Adipose tissue (tissue), 3 donors: ENCODE results near the gene MAMLD1. TPM values are rescaled to one million over a fixed set of nuclear protein-coding genes. Genes with fewer than 3 reads are reported as not detected.

Source experiments
- H3K27ac ChIP-seq: one replicate; pipeline ENCODE4 v1.5.1; 2013; ENCODE audit warnings: low read depth, low read length
- WGBS, 3 donors: extraction: QIAGEN DNeasy Blood & Tissue Kit; methylation state at CpG; one replicate each; pipeline ENCODE4 v1.1.7; 2013; 5-methylcytosine and 5-hydroxymethylcytosine counted together
- polyA plus RNA-seq, 3 donors: library from polyadenylated mRNA; stranded (reverse); fragments of 200-250 nt; gene quantifications; one replicate each; pipeline ENCODE4 v1.2.3, GENCODE V29; 2013
- donor health status: healthy with polysubstance abuse.
- donor health status: Bipolar disorder and iron deficiency.
- donor health status: healthy.

The MAMLD1 gene
- polyA plus RNA-seq, 3 donors = 2.8 to 10.0 (median 4.8) TPM

GRCh38 chrX:150347471-150347870 is 15.6 kb upstream of the MAMLD1 start:
- no peak overlapping the region for H3K27ac ChIP-seq
- WGBS, 3 donors = 68 to 86% (median 85%) methylated on average over 2 of the region's 2 CpGs

GRCh38 chrX:150348365-150348764 is 14.8 kb upstream of the MAMLD1 start:
- no peak overlapping the region for H3K27ac ChIP-seq
- WGBS, 3 donors = 35 to 55% (median 48%) methylated on average over 3 to 4 of the region's 4 CpGs

GRCh38 chrX:150352114-150352513 is 11.0 kb upstream of the MAMLD1 start:
- H3K27ac ChIP-seq = no peak overlapping the region
- 52 to 84% (median 73%) methylated on average over 3 of the region's 3 CpGs for WGBS, 3 donors

GRCh38 chrX:150352581-150352980 is 10.5 kb upstream of the MAMLD1 start:
- 47 to 58% (median 47%) methylated on average over 4 of the region's 4 CpGs for WGBS, 3 donors
- no peak overlapping the region for H3K27ac ChIP-seq

GRCh38 chrX:150355913-150356312 is 7.2 kb upstream of the MAMLD1 start:
- 72 to 85% (median 80%) methylated on average over 3 of the region's 3 CpGs for WGBS, 3 donors
- H3K27ac ChIP-seq = no peak overlapping the region

GRCh38 chrX:150357790-150358189 is 5.3 kb upstream of the MAMLD1 start:
- WGBS, 3 donors = 50 to 100% (median 94%) methylated on average over 1 of the region's 1 CpG

GRCh38 chrX:150358651-150359050 is 4.5 kb upstream of the MAMLD1 start:
- WGBS, 3 donors = 82 to 94% (median 85%) methylated on average over 3 of the region's 3 CpGs

More at GRCh38 chrX:150357790-150358189, 5.3 kb upstream of the MAMLD1 start:
- H3K27ac ChIP-seq = no peak overlapping the region

GRCh38 chrX:150360331-150360730 is 2.8 kb upstream of the MAMLD1 start:
- WGBS, 3 donors = 71 to 93% (median 92%) methylated on average over 5 of the region's 5 CpGs
- H3K27ac ChIP-seq = no peak overlapping the region

More at GRCh38 chrX:150358651-150359050, 4.5 kb upstream of the MAMLD1 start:
- H3K27ac ChIP-seq = no peak overlapping the region

GRCh38 chrX:150361070-150361776 is 1.9 kb upstream of the MAMLD1 start:
- H3K27ac ChIP-seq = no peak overlapping the region
- WGBS, 3 donors = 9 to 40% (median 13%) methylated on average over 38 to 43 of the region's 43 CpGs

GRCh38 chrX:150361777-150362351 is 1.3 kb upstream of the MAMLD1 start:
- H3K27ac ChIP-seq = no peak overlapping the region
- WGBS, 3 donors = 1 to 38% (median 2%) methylated on average over 21 to 37 of the region's 37 CpGs

- 0 to 28% (median 1%) methylated on average over 55 to 66 of the region's 67 CpGs for WGBS, 3 donors
These were observed 637 bp downstream of the MAMLD1 start for GRCh38 chrX:150363561-150364346.

GRCh38 chrX:150364347-150365050 is 1.4 kb downstream of the MAMLD1 start:
- H3K27ac ChIP-seq = no peak overlapping the region
- WGBS, 3 donors = 0 to 28% (median 1%) methylated on average over 30 to 64 of the region's 66 CpGs

More at GRCh38 chrX:150363561-150364346, 637 bp downstream of the MAMLD1 start:
- H3K27ac ChIP-seq = no peak overlapping the region

GRCh38 chrX:150365051-150365989 is 2.2 kb downstream of the MAMLD1 start:
- 0 to 22% (median 0%) methylated on average over 25 to 69 of the region's 75 CpGs for WGBS, 3 donors

GRCh38 chrX:150365990-150366911 is 3.1 kb downstream of the MAMLD1 start:
- peak overlapping the region; percentile 66 for H3K27ac ChIP-seq
- 0 to 26% (median 1%) methylated on average over 24 of the region's 24 CpGs for WGBS, 3 donors

More at GRCh38 chrX:150365051-150365989, 2.2 kb downstream of the MAMLD1 start:
- H3K27ac ChIP-seq = no peak overlapping the region

GRCh38 chrX:150366951-150367545 is 3.9 kb downstream of the MAMLD1 start:
- WGBS, 3 donors = 1 to 28% (median 3%) methylated on average over 5 of the region's 5 CpGs
- H3K27ac ChIP-seq = no peak overlapping the region
